B cell (primary cell): ENCODE data around the gene KIF26B. TPM values are rescaled to one million over a fixed set of nuclear protein-coding genes. Genes with fewer than 3 reads are reported as not detected.

Experiments used
- ATAC-seq: fragments of 200-7000 bp; cut with Tn5 transposase; one replicate; pipeline ENCODE4 v1.10.0; 2021; ENCODE audit warnings: low read depth, mild to moderate bottlenecking, moderate number of reproducible peaks, moderate library complexity
- CTCF ChIA-PET: fragments of 350-600 bp; sonication (Branson Sonifier 250); formaldehyde crosslinking; loops from one replicate; lab custom pipeline; 2021; ENCODE audit warnings: antibody characterized with exemption, inconsistent platforms; lab: Charles Lee
- POLR2A ChIA-PET: fragments of 350-600 bp; sonication (Branson Sonifier 250); formaldehyde crosslinking; loops from one replicate; lab custom pipeline; 2021; ENCODE audit warnings: antibody characterized with exemption; lab: Charles Lee
- DNase-seq: peaks from one replicate; pipeline ENCODE4 v3.0.0; 2013
- H2AFZ ChIP-seq: 2 replicates; pipeline ENCODE4 v1.6.1; 2012; ENCODE audit warnings: mild to moderate bottlenecking, low read depth, low read length; ENCODE audit not compliant: insufficient read depth, poor library complexity, severe bottlenecking
- H3K27ac ChIP-seq, 2 donors: 1 replicate in 1 of 2; 2 replicates in 1 of 2; pipeline ENCODE4 v1.5.1; 2012 to 2013; ENCODE audit warnings: low read length in 2 of 2, mild to moderate bottlenecking in 2 of 2, moderate library complexity in 1 of 2
- H3K27me3 ChIP-seq, 4 experiments: fragments of 200-600 bp in 1 of 4; sonication (generic) in 1 of 4; replicated peaks in 1 of 4; 1 replicate in 2 of 4; 2 replicates in 2 of 4; pipeline versions ENCODE4 v1.6.1 to v1.7.0; 2013 to 2016; ENCODE audit warnings: low read length in 3 of 4, mild to moderate bottlenecking in 2 of 4, mixed read lengths in 1 of 4, moderate library complexity in 1 of 4; ENCODE audit not compliant: insufficient read depth in 4 of 4, control insufficient read depth in 3 of 4; ENCODE audit errors: control extremely low read depth in 1 of 4
- H3K36me3 ChIP-seq, 2 experiments: replicated peaks in 1 of 2; 1 replicate in 1 of 2; 2 replicates in 1 of 2; pipeline versions ENCODE4 v1.6.1 to v1.7.1; 2013; ENCODE audit warnings: low read length in 1 of 2; ENCODE audit not compliant: insufficient read depth in 2 of 2, control insufficient read depth in 1 of 2; ENCODE audit errors: control extremely low read depth in 1 of 2, extremely low read depth in 1 of 2
- H3K4me1 ChIP-seq, 2 donors: fragments of 200-600 bp in 1 of 2; sonication (generic) in 1 of 2; 1 replicate in 1 of 2; 2 replicates in 1 of 2; pipeline versions ENCODE4 v1.5.1 to v1.6.1; 2013 to 2017; ENCODE audit warnings: low read length in 2 of 2; ENCODE audit not compliant: control insufficient read depth in 2 of 2, insufficient read depth in 2 of 2
- H3K4me2 ChIP-seq: replicated peaks from 2 replicates; pipeline ENCODE3; 2012; ENCODE audit warnings: mild to moderate bottlenecking, low read depth, low read length; ENCODE audit not compliant: poor library complexity, severe bottlenecking
- H3K4me3 ChIP-seq, 5 experiments: fragments of 200-600 bp in 1 of 5; sonication (generic) in 1 of 5; 1 replicate in 3 of 5; 2 replicates in 2 of 5; pipeline versions ENCODE4 v1.5.1 to v1.7.0; 2011 to 2016; ENCODE audit warnings: low read length in 4 of 5, mild to moderate bottlenecking in 4 of 5, low read depth in 2 of 5, control low read depth in 1 of 5, moderate library complexity in 1 of 5; ENCODE audit not compliant: insufficient read depth in 1 of 5; ENCODE audit errors: control extremely low read depth in 1 of 5, extremely low read depth in 1 of 5
- H3K79me2 ChIP-seq: fragments of 200-600 bp; sonication (generic); one replicate; pipeline ENCODE4 v1.6.0; 2016; ENCODE audit warnings: low read length; ENCODE audit not compliant: control insufficient read depth, insufficient read depth
- H3K9ac ChIP-seq: fragments of 200-600 bp; sonication (generic); 2 replicates; pipeline ENCODE4 v1.6.1; 2017; ENCODE audit warnings: mild to moderate bottlenecking, low read length, moderate library complexity
- H3K9me3 ChIP-seq, 3 donors: one replicate each; pipeline versions ENCODE4 v1.6.1 to v1.7.1; 2013; ENCODE audit warnings: low read length in 2 of 3; ENCODE audit not compliant: control insufficient read depth in 2 of 3, insufficient read depth in 1 of 3; ENCODE audit errors: control extremely low read depth in 1 of 3
- H4K20me1 ChIP-seq: 2 replicates; pipeline ENCODE4 v1.6.0; 2012; ENCODE audit warnings: mild to moderate bottlenecking, low read length; ENCODE audit not compliant: insufficient read depth, control insufficient read depth, poor library complexity, severe bottlenecking
- H3K27ac Mint-ChIP-seq: one replicate; pipeline ENCODE4 v1.8.0; 2021; ENCODE audit warnings: mixed read lengths
- H3K27me3 Mint-ChIP-seq: one replicate; pipeline ENCODE4 v1.8.0; 2021; ENCODE audit warnings: mixed read lengths
- H3K4me1 Mint-ChIP-seq: one replicate; pipeline ENCODE4 v1.8.0; 2021; ENCODE audit warnings: mixed read lengths
- H3K4me3 Mint-ChIP-seq: one replicate; pipeline ENCODE4 v1.8.0; 2021; ENCODE audit warnings: mixed read lengths
- H3K9me3 Mint-ChIP-seq: one replicate; pipeline ENCODE4 v1.8.0; 2022; ENCODE audit warnings: mixed read lengths; ENCODE audit not compliant: insufficient read depth
- CTCF ChIP-seq: fragments of 200-600 bp; IDR thresholded peaks from one replicate; pipeline ENCODE4 v1.8.0; 2022; ENCODE audit warnings: antibody characterized with exemption, mild to moderate bottlenecking
- EZH2 ChIP-seq: IDR thresholded peaks from 2 replicates; pipeline ENCODE4 v1.6.1; 2012; ENCODE audit warnings: borderline replicate concordance, low read depth, mild to moderate bottlenecking, moderate library complexity, low read length; ENCODE audit not compliant: insufficient read depth, poor library complexity, severe bottlenecking
- WGBS: methylation state at CpG from one replicate; pipeline ENCODE4 v1.1.5; 2013; ENCODE audit warnings: missing lambda C conversion rate; ENCODE audit not compliant: insufficient coverage; 5-methylcytosine and 5-hydroxymethylcytosine counted together
- intact Hi-C: fragments of 100-400 bp; cut with micrococcal nuclease; formaldehyde crosslinking; loops from one replicate; pipeline ENCODE4 v1.10.0; 2022
- polyA plus RNA-seq: library from polyadenylated mRNA; depleted of rRNA; stranded (reverse); fragments of >200 nt; gene quantifications from 2 replicates; pipeline ENCODE4 v1.2.3, GENCODE V29; 2012
- total RNA-seq, 2 donors: library from RNA; stranded (reverse); fragments of 120-200 nt in 1 of 2; gene quantifications; 1 replicate in 1 of 2; 2 replicates in 1 of 2; pipeline versions ENCODE4 v1.2.3 to v1.2.4, GENCODE V29; 2013 to 2022

The KIF26B gene
- total and polyA plus RNA-seq, 2 donors (not counting 1 experiment from before 2014, with no cell fraction given), result 0.62 TPM; not detected in 1

DNA sequence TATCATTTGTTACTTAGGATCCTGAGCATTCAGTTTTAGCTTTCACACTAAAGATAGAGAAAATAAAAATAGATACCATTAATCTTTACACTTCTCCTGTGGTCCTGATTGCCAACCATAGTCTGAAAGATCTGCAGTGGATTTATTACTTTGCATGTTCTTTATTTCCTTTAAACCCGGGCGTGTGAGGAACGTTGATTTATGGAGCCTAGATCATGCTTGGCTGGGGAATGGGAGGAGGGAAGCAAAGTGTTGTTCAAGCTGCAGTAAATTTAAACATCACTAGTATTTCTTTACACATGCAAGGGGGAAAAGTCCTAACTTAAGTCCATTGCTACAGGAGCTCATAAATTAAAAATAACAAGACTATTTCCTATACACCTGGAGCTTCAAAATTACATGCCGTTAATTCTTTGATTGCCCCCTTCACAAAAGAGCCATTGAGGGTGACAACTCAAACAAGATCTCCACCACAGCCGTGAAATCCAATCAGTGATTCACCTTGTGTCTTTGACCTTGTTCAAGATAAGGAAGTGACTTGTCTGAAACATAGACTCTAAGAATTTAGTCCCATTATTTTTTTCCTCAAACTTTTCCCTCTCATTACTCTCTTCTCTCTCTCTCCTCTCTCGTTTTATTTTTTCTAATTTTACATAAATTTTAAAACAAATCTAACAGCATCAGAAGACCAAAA lies 282.7 kb downstream of the KIF26B start:
- no peak overlapping the region for H3K4me3 ChIP-seq
- no peak overlapping the region for H2AFZ ChIP-seq
- no peaks in the 10 kb centered on the region for H3K9me3 Mint-ChIP-seq
- no peak overlapping the region for H3K27ac ChIP-seq
- H3K4me2 ChIP-seq, result no peak overlapping the region
- H3K79me2 ChIP-seq, result no peaks in the 10 kb centered on the region
- H3K36me3 ChIP-seq, result no peaks in the 10 kb centered on the region
- H3K4me1 ChIP-seq, result no peaks in the 10 kb centered on the region
- no peak overlapping the region for H3K27ac Mint-ChIP-seq
- no peak overlapping the region for H3K4me3 Mint-ChIP-seq
- DNase-seq (no peak), ATAC-seq (no peak)
- 49% methylated on average over 3 of the region's 6 CpGs for WGBS
- H3K4me1 Mint-ChIP-seq, result no peaks in the 10 kb centered on the region
- H3K27me3 Mint-ChIP-seq, result peaks cover 40% of the 10 kb centered on the region
- no peaks in the 10 kb centered on the region for H3K9me3 ChIP-seq
- no peak overlapping the region for H3K9ac ChIP-seq
- no peaks in the 10 kb centered on the region for H4K20me1 ChIP-seq
- ChIA-PET CTCF (no interaction called here), POLR2A (no interaction called here)
- no peak for TF ChIP-seq EZH2
- no peak for TF ChIP-seq CTCF
- intact Hi-C loops, result no loop called here
- peaks cover 0 to 9% (median 0%) of the 10 kb centered on the region in 4 experiments for H3K27me3 ChIP-seq

DNA sequence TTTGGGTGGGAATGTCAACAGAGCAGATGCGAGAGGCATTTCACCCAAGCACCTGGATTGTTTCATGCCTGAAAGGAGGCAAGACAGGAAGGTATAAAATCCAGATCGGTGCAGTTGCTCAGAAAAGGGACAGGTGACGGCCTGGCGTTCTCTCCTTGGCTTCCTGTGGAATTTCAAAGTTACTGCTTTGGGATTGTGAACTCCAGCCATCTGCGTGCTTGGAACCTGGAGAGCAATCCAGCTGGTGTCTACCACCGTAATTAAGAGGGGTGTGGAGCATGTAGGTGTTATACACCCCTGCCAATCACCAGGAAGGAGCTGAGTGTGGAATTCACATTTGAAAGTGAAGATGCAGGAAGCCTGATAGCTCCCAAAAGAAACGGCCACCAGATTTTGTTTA lies 286.1 kb downstream of the KIF26B start:
- no peak overlapping the region for H2AFZ ChIP-seq
- no peaks in the 10 kb centered on the region for H3K4me1 ChIP-seq
- no peaks in the 10 kb centered on the region for H4K20me1 ChIP-seq
- no peak overlapping the region for H3K9ac ChIP-seq
- no peaks in the 10 kb centered on the region for H3K79me2 ChIP-seq
- no peaks in the 10 kb centered on the region for H3K36me3 ChIP-seq
- intact Hi-C loops, result no loop called here
- no peak for TF ChIP-seq EZH2
- no peak for TF ChIP-seq CTCF
- H3K27me3 Mint-ChIP-seq, result peaks cover 40% of the 10 kb centered on the region
- H3K27ac Mint-ChIP-seq, result no peak overlapping the region
- CTCF ChIA-PET, result no interaction called here
- ATAC-seq (no peak), DNase-seq (no peak)
- peaks cover 0 to 9% (median 0%) of the 10 kb centered on the region in 4 experiments for H3K27me3 ChIP-seq
- H3K27ac ChIP-seq, result no peak overlapping the region
- no peak overlapping the region for H3K4me3 Mint-ChIP-seq
- peaks cover 3% of the 10 kb centered on the region for H3K9me3 Mint-ChIP-seq
- POLR2A ChIA-PET, result no interaction called here
- H3K4me2 ChIP-seq, result no peak overlapping the region
- H3K4me1 Mint-ChIP-seq, result no peaks in the 10 kb centered on the region
- no peak overlapping the region for H3K4me3 ChIP-seq
- 53% methylated on average over 4 of the region's 7 CpGs for WGBS
- no peaks in the 10 kb centered on the region for H3K9me3 ChIP-seq
